ENCODE data around the gene FAM222A.

Gene FAM222A

DNA sequence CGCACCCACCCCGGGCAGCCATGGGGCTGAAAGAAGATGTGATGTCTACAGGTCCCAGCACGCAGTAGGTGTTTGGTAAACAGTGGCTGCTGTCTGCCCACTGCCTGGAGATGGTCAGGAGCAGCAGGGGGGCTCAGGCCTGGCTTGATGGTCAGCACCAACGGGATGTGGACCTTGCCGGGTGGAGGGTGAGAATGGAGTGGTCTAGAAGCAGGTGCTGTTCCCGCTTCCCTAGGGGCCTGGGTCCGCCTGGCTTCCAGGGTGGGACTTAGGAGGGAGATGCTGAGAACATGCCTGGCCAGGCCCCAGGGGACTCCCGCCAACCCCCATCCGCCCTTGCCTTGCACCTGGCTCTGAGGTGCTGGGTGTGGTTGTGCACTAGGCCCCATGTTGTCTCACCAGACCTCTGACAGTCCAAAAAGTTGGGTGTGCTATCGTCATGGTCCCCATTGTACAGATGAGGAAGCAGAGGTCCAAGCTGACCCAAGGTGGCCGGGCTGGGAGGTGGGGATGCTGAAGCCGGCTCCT is 12.9 kb downstream of the FAM222A start:
- DNase-seq = no peak

DNA sequence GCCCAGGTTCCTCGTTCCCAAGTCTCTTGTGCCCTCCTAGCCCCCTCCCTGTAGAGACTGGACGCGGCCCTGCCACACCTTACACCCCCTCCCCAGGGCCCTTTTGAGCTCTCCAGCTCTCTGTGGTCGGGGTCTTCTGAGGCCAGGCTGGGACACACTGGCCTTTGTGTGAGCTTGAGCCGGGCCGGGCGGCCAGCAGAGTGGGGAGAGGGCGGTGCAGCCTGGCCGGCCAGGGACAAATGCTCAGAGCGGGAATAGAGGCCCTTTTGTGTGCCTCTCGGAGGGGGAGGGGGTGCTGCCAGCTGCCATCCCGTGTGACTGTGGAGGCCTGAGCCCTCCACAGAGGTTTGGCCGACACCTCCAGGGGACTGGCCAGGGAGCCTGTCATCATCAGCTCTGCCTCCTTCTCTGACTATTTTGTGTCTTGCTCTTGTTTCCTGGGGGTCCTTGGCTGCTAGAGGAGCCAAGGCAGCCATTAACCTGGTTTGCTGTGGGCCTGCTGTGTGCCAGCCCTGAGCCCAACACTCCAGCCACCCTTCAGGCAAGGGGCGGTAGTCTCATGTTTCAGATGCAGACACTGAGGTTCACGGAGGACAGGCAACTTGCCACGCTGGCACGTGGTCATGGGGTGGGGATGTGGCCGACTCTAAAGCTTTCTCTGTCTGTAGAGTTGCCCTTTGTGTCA is 13.6 kb downstream of the FAM222A start:
- peak; percentile 23 for DNase-seq

DNA sequence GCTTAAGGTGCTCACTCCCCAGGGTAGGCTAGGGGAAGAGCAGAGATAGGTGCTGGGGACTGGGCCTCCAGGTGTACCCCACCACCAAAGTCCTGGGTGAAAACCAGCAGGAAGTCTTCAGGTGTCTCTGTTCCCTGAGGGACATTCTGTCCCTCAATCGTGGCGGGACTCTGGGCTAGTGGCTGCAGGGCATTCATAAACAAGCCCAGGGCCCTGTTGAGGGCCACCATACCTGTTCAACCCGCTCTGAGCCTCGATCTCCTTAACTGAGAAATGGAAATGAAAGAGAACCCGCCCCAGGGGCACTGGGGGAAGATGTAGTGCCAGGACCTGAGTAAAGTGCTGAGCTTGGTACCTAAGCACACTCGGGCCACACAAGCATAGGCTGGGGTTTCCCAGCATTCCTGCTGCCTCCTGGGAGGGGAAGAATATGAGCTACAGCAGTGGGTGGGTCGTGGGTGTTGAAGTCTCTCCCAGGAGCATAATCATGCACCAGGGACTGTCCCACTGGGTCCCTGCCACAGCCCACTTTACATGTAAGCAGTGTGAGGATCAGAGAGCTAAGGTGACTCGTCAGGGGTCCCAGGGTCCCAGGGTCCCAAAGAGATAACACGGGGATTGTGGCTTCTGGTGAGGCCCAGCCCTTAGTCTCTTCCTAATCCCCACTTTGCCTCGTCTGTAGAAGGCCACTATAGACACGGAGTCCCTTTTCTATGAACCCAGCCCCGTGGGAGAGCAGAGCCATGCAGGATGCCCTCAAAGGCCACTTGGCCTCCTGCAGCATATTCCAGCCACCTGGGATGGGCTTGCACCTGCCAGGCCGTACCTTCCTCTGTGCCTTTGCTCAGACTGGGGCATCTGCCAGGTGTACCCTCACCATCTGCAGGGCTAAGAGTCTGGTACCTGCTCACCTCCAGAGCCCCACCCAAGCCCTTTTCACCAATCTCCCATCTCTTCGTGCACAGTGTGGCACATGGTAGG is 14.4 kb downstream of the FAM222A start:
- DNase-seq = no peak

DNA sequence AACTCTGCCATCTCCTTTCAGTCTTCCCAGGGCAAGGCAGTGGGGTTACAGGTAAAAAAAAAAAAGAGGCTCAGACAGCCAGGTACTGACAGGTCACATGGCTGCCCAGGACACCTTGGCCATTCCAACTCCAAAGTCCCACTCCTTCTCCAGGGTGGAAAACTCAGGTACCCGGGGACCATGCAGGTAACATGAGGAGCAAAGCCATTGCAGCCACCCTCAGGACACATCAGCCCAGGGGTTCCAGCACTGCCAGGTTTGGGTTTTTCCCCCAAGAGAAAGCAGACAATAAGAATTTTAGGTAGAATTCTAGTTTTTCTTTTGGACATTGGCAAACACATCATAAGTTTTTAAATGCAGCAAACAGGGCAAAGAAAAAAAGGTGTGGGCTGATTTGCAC is 15.3 kb downstream of the FAM222A start:
- no peak for DNase-seq

DNA sequence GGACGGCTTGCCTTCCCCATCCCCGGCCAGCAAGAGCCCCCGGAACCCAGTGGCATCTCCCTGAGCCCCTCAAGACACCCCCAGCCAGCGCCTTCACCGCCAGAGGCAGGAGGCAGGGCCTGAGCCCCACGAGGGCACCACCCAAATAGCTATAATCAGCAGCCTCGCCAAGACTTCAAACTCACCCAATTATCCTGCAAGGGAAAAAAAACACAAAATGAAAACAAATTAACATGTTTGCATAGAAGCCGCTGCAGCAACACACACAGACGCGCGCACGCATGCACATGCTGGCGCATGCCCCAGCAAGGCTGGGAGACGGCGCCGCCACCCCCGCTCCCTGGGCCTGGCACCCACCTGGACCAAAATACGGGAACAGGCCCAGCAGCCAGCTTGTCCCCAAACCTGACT is 15.8 kb downstream of the FAM222A start:
- DNase-seq = no peak

DNA sequence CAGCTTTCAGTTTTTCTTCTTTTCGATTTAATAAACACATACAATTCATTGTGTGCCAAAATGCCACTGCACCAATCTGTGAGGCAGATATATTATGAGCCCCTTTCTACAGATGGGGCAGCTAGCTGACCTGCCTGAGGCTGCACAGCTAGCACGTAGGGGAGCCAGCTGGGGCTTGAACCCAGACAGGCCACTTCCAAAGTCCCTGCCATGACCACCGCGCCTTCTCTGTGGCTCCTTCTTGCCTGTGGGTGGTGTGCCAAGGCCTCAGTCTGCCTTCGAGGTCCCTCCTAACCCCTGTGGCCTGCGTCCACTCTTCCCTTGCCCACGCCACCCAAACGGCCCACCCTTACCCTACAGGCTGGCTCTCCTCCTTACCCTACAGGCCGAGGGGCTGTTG is 16.2 kb downstream of the FAM222A start:
- no peak for DNase-seq

DNA sequence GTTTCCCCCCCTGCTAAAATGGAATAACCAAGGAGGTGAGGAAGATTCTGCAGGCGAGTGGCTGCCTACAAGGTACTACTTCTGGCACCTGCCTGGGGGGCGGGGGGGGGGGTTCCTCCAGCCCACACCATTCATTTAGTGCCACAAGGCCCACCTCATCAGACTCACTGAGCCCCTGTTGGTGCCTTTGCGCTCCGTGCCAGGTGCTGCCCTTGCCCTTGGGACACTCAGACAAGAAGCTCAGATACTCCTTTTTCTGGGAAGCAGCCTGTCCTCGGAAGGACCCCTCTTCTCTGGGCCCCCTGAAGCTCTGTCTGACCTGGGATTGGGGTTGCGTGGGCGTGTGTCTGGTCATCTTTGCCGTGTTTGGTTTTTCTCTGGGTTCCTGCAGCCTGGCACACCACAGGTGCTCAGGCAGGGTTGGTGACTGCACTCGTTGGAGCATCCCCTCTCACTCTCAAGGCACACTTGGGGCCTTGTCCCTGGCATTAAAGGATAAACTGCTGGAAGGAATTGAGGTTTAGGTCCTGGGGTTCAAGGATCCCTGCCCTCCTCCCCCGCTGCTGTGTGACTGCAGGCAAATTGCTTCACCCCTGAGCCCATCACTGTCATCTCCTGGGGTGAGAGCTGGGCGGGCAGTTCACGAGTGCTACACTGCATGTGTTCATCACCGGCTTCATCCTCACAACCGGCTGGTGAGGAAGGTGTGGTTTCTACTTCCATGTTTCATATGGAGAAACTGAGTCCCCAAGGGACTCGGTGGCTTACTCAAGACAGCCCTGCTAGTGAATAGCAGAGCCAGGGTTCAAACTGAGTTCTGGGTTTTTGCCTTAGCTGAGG is 16.9 kb downstream of the FAM222A start:
- DNase-seq = no peak

DNA sequence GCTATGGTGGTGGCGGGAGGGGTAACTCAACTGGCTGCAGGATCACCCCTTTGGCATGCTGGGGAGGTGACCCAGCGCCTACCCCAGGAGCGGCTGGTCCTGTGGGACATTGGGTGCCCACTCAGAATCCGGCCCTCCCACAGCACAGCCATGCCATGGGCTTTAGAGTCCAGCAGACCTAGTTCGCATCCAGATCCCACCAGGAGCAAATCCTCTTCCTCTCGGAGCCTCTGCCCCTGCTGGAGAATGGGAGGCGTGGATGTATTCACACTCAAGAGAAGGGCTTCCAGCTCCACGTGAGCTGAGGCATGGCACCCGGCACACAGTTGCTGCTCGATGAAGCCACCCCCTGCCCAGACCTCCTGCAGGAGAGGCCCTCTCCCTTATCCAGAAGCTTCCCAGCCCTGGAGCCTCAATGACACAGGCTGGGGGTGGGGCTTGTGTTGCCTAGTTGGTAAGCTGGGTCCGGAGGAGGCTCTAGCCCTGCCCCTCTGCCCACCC is 17.7 kb downstream of the FAM222A start:
- no peak for DNase-seq

DNA sequence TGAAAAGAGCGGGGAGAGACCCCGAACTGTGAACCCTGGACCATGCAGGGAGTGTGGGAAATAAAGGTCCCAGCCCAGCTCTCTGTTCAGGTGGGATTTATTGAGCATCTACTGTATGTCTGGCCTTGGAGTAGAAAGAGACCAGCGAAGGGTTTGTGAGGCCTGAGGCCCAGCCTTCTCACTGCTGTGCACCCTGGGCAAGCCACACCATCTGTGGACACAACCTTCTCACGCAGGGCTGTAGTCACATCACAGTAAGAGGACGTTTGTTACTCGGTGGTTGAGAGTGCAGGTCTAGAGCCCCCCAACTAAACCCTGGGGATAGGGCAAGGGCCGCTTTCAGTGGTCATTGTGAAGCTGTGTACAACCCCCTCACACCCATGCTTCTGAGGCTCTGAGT is 18.2 kb downstream of the FAM222A start:
- DNase-seq = no peak

DNA sequence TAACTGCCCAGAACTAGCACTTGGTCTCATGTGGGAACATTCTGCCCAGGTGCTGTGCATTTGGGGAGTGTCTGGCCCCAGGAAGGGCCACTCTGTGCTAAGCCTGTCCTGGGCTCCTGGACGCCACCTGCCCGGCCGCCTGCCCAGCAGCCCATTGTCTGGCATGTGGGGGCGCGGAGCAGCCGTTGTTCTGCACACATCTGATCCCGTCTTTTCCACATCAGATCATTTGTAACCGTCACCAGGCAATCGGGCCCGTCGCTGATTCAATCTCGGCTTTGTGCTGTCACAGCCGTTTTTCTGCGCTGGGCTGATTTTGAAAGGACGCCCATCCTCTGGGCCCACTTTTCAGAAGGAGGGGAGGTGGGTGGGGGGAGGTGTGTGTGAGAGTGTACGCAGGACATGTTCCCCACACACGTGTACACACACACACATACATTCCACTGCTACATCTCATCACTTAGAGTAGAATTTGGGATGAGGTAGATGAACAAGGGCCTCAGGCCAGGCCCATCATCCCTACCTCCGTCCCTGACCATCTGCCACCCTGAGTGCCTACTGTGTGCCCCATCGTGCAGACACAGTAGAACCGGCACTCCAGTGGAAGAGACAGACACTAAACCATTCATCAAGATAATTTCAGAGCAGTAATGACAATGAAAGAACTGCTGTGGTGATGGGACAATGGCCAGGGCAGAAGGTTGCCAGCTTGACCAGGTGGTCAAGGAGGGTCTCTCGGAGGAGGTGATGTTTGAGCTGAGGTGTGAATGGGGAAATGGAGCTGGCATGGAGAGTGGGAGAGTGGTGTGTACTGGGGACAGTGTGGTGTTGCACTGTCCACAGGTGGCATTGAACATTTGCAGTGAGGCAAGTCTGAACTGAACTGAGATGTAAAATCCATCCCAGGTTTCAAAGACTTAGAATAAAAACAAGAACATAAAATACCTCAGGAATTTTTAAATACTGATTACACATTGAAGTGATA is 19.0 kb downstream of the FAM222A start:
- DNase-seq = no peak

DNA sequence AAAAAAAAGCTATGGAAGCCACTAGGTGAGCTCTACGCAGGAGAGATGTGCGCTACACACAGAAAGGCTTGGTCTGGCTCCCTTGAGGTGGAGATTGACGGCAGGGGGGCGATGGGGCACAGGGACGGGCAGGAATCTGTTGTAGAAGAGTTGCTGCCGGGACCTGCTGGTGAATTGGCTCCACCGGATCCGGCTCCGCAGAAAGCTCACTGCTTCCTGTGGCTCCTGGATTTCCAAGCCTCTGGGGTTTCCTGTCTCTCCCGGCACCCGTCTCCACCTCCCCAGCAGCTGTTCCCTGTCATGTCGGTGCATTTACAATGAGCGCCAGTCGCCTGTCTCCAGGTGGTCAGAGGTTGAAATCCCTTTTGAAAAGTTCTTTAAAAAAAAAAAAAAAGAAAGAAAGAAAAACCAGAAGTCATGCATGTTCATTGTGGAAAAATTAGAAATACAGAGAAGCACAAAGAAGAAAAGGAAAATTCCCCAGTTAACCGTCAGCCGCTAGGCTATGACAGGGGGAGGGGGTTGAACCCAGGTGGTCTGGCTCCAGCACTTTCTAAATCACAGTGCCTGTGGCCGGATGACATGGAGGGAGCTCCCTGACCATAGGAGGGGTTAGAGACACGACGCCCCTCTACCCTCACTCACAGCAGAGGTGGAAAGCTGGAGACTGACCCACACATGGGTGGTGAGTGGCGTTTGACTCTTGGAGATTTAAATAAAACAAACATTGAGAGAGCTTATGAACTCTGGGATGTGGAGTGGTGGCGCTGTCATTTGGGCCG is 20.8 kb downstream of the FAM222A start:
- peak; percentile 60 for DNase-seq

DNA sequence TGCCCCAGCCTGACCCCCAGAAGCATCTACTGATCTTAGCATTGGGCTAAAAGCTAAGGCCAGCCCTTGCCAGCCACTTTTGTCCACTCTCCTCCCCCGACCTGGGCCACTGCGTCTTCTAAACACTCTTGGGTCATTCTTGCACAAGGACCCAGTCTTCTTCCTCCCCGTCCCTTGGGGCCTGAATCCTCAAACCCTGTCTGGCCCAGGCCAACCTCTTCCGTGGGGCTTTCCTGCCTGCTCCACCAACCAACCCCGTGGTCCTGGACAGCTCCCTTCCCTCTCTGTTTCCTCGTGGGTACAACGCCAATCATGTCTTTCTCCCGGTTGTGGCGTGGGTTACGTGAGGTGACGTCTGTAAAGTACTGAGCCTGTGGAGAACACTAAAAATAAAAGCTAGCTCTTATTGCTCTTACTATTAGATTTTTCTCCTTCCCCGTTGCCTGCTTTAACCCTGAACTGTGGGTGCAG is 21.5 kb downstream of the FAM222A start:
- no peak for DNase-seq

DNA sequence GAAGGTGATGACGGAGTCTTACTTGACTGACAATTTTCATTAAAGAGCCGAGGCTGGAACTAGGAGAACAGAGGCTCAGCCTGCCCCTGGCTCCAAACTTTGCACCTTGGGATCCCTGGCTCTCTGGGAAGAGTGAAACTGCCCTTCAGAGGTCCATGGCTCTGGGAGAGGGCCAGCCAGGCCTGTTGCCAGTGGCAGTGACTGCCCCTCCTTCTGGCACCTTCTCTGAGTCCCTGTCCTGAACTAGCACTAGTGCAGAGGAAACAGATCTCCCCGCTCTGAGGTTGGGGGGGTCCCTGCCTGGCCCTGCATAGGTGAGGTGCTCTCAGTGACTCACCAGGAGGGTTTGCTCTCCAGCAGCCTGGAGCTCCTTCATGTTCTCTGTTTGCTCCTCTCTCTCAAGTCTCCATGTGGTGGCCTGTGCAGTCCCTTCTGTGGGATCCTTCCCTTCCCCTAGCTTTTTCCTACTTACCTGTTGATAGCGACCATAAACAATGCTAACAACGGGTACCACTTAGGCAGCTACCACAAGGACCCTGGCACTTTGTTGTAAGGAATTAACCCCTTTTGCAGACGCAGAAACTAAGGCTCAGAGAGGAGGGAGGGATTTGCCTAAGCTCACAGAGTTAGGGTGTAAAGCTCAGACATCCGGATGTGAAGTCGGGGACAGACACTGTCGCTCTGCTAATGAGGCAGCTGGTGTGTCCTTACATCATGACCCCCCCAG is 22.4 kb downstream of the FAM222A start:
- DNase-seq = no peak

DNA sequence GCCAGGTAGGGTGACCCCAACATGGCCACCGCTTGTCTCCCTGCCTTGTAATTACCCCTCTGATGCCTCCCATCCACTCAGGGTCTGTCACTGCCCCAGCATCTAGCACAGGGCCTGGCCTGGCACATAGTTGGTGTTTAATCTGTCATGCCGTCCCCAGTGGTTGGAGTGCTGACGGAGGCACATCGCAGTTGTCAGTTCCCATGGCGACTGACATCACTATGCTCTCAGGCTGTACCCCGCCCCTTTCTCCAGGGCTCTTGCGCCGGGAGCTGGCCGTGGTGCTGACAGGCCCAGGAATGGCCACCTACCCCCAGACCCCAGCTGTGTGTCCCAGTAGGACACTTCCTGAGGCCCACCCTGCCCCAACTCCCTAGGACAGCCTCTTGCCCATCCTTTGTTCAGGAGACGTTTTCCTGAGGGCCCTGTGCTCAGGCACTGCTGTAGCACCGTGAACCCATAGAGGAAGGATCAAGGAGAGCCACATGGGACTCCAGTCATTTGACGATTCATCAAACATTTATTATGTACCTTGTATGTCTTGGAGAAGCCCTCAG is 23.0 kb downstream of the FAM222A start:
- DNase-seq = no peak

DNA sequence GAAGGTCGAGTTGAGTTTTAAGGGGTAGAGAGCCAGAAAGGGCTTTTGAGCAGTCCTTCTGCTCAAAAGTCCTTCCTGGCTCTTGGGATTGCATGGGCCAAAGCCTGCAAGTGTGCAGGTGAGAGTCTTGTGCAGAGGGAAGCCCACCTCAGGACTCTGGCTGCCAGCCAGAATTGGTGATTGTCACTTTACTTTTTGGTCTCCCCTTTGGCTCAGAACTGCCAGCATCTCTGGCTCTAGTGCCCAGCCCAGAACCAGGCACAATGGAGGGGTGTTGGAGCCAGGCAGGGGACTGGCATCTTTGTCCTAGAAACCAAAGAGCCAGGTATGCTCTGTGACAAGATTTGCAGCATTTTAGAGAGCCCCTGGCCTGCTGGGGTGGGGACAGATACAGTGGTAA is 23.5 kb downstream of the FAM222A start:
- DNase-seq = no peak

DNA sequence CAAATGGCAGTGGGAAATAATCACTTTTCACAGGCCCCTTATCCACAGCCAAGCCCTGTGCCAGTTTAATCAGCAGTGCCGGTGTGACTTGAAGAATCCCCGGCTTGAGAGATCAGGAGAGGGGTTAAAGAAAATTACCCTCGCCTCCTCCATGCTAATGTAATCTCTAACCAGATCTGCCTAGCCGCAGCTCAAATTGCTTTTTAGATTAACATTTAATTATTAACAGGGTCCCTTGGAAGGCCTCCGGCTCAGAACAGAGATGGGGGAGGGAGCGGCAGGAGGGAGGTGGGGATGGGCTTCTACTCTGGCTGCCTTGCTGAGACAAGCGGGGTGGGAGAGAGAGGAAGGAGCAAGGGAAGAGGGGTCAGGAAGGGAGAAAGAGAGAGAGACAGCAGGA is 24.0 kb downstream of the FAM222A start:
- no peak for DNase-seq

DNA sequence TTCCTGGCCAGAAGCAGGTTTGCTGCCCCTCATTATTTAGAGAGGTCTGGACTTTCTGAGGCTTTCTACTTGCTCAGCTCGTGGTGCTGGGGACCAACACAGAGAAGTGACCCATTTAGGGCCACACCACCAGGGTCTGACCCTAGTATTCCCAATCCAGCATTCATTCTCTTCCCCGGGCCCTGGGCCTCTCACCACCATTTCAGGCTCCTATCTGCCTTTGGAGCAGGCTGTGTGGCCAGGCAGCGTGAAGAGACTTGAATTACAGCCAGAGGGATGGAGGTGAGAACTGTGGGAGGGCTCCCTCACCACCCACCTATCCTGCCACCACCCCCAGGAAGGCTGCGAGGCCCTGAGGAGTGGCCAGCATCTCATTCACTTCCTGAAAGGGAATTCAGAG is 24.6 kb downstream of the FAM222A start:
- DNase-seq = no peak

DNA sequence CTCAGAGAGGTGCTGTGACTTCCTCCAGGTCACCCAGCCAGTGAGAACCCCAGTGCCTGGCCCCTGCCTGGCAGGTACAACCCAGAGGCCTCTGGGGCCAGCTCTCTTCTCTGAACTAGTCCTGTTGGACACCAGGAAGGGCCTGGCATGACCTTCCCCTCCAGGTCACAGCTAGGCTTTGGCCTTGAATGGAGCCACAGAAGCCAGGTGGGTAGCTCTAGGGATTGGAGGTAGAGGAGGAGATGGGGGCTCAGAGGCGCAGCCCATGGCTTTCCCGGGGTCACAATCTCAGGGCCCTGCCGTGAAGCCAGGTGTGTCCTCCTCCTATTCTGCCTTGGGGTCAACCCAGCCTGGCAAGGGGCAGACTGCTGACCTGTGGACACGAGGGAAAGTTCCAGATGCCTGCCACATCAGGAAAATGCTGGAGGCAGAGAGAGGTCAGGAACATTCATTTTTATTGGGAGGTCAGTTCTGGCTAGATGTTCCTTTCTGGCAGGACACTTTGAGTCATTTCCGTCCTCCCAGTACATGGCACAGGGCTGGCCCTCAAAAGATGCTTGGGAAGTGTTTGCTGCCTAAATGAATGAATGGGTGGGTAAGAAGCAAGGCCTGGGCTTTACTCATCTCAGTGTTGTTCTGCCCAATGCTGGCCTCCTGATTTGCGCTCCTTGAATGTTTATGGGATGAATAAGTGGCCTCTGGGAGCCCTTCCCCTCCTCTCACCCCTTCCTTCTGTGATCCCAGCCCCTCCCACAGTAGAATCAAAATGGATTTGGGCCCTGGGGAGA is 25.4 kb downstream of the FAM222A start:
- DNase-seq = no peak

Measured in NCI-H2107 (cell line).